GM12874 (cell line): ENCODE results near the gene ABCA9.

Source experiments
- CTCF ChIP-seq: IDR thresholded peaks from 2 replicates; pipeline ENCODE4 v1.5.1; 2011; ENCODE audit warnings: low read depth, mild to moderate bottlenecking, control low read depth, low read length, moderate library complexity; ENCODE audit not compliant: insufficient read depth

The ABCA9 gene

DNA sequence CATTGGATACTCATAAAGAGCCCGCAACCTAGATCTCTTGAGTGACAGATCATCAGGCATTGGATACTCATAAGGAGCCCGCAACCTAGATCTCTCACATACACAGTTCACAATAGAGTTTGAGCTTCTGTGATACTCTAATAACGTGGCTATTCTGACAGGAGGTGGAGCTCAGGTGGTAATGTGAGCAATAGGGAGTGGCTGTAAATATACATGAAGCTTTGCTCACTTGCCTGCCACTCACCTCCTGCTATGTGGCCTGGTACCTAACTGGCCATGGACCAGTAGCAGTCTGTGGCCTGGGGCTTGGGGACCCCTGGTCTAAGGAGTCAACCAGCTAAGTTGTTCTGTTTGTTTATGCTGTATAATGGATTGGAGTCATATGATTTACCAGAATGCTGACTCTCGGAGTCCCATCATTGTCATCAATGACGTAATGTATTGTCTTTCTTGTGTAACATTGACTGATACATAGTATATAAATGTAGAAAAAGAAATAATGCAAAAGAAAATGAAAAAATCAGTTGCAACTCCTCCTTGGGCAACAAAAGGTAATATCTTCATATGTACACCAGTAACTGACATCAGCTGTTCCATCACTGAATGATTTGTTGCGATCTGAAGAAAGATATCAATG lies 17.5 kb downstream of the ABCA9 start:
- TF ChIP-seq CTCF: no peak

GRCh38 chr17:69042308-69042707 lies 18.4 kb downstream of the ABCA9 start:
- no peak for TF ChIP-seq CTCF

- no peak for TF ChIP-seq CTCF
Observed at GRCh38 chr17:69031839-69032238, 28.9 kb downstream of the ABCA9 start.

DNA sequence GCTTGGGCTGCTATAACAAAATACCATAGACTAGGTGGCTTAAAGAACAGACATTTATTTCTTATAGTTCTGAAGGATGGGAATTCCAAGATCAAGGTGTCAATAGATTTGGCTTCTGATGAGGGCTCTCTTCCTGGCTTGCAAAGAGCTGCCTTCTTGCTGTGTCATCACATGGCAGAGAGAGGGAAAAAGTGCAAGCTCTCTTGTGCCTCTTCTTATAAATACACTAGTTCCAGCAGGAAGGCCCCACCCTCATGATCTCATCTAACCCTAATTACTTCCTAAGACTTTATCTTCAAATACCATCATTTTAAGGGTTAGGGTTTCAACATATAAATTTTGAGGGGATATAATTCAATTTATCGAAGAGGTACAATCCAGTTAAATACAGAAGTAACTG lies 30.6 kb downstream of the ABCA9 start:
- no peak for TF ChIP-seq CTCF

DNA sequence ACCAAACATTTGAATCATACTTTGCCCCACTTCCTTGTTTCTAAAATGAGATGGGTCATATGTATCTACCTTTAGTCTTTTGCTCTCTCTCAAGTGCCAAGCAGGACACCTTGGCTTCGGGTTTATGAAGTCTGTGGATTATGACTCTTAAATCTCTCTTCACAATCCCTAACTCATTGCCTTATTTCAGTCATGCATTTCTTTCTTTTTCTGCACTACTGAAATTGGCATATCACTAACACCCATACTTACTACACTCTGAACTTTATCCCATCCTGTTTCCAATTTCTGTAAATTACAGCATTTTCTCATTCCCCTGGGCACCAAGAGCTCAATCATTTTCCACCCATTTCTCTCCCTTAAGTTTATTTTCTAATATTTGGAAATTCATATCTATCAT lies 42.0 kb downstream of the ABCA9 start:
- TF ChIP-seq CTCF: no peak

GRCh38 chr17:69018022-69018615 lies 42.6 kb downstream of the ABCA9 start:
- TF ChIP-seq CTCF: no peak

DNA sequence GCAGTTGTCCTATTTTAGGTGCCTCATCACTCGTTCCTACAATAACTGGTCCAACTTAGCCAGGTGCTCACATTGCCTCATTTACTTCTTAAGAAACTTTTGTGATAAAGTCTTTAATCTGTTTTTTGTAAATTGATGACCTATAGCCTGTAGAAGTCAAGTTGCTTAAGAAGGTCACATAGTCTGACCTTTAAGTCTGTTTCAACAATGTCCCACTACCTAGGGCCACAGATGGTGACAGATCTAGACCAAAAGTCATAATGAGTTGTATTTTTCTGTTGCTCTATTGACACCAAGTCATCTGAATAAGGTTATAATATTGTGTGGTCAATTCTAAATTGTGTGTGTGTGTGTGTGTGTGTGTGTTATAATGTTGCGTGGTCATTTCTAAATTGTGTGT lies 45.1 kb downstream of the ABCA9 start:
- no peak for TF ChIP-seq CTCF
